MV-4-11 (cell line): ENCODE data around the gene SPATA3.

Experiments
- DNase-seq: peaks from one replicate; lab custom pipeline; 2025; lab: John Stamatoyannopoulos, UW

Gene SPATA3

GRCh38 chr2:231049286-231050017 is 53.5 kb downstream of the SPATA3 start:
- DNase-seq = no peak

- no peak for DNase-seq
Measured at GRCh38 chr2:231050018-231050901, 54.3 kb downstream of the SPATA3 start.

GRCh38 chr2:231051116-231051515 is 55.2 kb downstream of the SPATA3 start:
- DNase-seq = no peak

GRCh38 chr2:231052494-231053451 is 56.9 kb downstream of the SPATA3 start:
- DNase-seq = peak; percentile 70

GRCh38 chr2:231053846-231054245 is 57.9 kb downstream of the SPATA3 start:
- peak; percentile 70 for DNase-seq

- DNase-seq = peak; percentile 89
Measured at GRCh38 chr2:231056453-231057416, 60.8 kb downstream of the SPATA3 start, which contains the start of gene PSMD1. Gene PSMD1, plus strand, starts transcription at chr2:231056867. Its CDS starts 159 bp downstream, at chr2:231057026.

GRCh38 chr2:231057590-231057989 is 61.7 kb downstream of the SPATA3 start:
- no peak for DNase-seq
